Effector memory CD4-positive, alpha-beta T cell (primary cell): ENCODE measurements around the gene CSNK1D.

Source experiments
- DNase-seq, 3 donors: peaks; one replicate each; pipeline ENCODE4 v3.0.0-alpha.2; 2020
- H3K27ac ChIP-seq: 2 replicates; pipeline ENCODE4 v1.7.0; 2013; ENCODE audit warnings: mild to moderate bottlenecking, low read length, moderate library complexity; ENCODE audit not compliant: insufficient read depth, poor library complexity, severe bottlenecking
- H3K27me3 ChIP-seq: replicated peaks from 2 replicates; pipeline ENCODE4 v1.7.0; 2013; ENCODE audit warnings: mild to moderate bottlenecking, low read length; ENCODE audit not compliant: insufficient read depth, control insufficient read depth, poor library complexity, severe bottlenecking
- H3K36me3 ChIP-seq: 2 replicates; pipeline ENCODE4 v1.7.0; 2013; ENCODE audit warnings: mild to moderate bottlenecking, low read length, moderate library complexity; ENCODE audit not compliant: control insufficient read depth, insufficient read depth
- H3K4me1 ChIP-seq: 2 replicates; pipeline ENCODE4 v1.7.0; 2013; ENCODE audit warnings: low read length, mild to moderate bottlenecking; ENCODE audit not compliant: control insufficient read depth, insufficient read depth, poor library complexity, severe bottlenecking
- H3K4me3 ChIP-seq: 2 replicates; pipeline ENCODE4 v1.7.0; 2013; ENCODE audit warnings: low read length, low read depth, mild to moderate bottlenecking; ENCODE audit not compliant: insufficient read depth, poor library complexity, severe bottlenecking
- H3K9me3 ChIP-seq: 2 replicates; pipeline ENCODE4 v1.7.0; 2013; ENCODE audit warnings: mild to moderate bottlenecking, low read length, moderate library complexity; ENCODE audit not compliant: control insufficient read depth

The CSNK1D gene

DNA sequence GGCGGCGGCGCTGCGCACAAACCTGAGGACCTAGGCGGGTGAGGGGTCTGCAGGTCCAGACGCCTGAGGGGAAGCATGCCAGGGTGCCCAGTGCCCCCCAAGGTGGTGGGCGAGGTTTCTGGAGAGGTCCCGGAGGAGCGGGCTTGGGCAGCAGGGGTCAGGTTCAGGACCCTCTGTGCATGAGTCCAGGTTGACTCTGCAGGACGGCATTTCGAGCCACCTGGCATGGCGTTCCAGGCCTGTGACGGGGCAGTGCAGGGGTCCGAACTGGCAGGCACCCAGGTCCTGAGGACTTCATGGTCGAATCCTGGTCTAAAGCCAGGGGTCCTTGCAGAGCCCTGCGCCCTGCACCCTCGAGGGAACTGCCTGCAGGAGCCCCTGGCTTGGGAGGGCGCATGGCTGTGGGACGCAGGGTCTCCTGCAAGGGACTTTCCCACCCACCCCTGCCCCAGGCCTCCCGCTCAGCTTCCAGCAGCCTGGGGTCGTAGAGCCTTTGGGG lies 41.1 kb downstream of the CSNK1D start:
- Histone ChIP-seq H3K36me3 (no peaks in the 10 kb centered on the region), H3K4me1 (peaks cover 48% of the 10 kb centered on the region), H3K9me3 (no peaks in the 10 kb centered on the region), H3K4me3 (no peak overlapping the region), H3K27ac (peak overlapping the region; percentile 45), H3K27me3 (no peaks in the 10 kb centered on the region)
- DNase-seq: no peak

DNA sequence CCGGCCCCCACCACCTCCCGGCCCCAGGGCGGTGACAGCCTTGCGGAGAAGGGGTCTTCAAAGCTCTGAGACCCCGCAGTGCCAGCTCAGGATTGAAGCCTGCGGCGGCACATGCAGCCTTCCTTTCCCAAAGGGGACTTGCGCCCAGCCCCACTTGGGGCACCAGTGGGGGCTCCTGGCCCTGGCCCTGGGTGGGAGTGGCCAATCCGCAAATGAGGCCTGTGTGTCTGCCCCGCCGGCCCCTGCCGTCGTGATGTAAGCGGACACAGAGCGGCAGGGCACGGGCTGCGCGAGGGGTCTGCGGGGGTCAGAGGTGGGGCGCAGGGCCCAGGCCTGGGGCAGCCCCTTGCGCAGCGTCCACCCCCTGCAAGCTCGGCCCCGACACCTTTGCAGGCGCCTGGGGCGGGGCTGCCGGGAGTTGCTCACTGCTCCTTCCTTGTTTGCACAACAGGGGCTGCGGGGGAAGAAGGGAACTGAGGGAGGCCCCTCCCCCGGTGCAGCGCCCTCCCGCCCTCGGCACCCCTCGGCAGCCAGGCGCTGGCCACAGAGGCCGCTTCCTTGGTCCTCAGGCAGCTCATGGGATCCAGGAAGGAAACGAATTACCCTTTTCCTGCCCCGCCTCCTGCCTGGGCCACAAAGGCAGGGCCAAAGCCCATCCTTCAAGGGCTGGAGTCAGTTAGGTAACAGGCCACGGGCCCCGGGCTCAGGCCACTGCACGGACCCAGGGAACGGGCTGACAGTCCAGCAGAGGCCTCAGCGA lies 41.8 kb downstream of the CSNK1D start:
- no peaks in the 10 kb centered on the region for H3K27me3 ChIP-seq
- H3K36me3 ChIP-seq: no peaks in the 10 kb centered on the region
- DNase-seq: no peak
- peaks cover 47% of the 10 kb centered on the region for H3K4me1 ChIP-seq
- H3K9me3 ChIP-seq: no peaks in the 10 kb centered on the region
- peak overlapping the region; percentile 45 for H3K27ac ChIP-seq
- peak overlapping the region; percentile 55 for H3K4me3 ChIP-seq

DNA sequence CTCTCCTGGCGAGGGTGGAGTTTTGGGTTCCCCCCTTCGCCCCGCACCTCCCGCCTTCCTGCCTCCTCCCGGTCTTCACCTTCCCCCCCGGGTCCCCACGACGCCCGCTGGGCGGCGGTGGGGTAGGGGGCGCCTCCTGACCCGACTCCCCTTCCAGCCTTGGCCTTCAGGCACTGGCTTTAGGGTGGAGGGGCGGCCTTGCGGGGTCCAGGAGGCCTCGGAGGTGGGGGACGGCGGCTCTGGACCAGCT lies 42.3 kb downstream of the CSNK1D start:
- Histone ChIP-seq H3K4me3 (peak overlapping the region; percentile 55), H3K27ac (peak overlapping the region; percentile 45)

DNA sequence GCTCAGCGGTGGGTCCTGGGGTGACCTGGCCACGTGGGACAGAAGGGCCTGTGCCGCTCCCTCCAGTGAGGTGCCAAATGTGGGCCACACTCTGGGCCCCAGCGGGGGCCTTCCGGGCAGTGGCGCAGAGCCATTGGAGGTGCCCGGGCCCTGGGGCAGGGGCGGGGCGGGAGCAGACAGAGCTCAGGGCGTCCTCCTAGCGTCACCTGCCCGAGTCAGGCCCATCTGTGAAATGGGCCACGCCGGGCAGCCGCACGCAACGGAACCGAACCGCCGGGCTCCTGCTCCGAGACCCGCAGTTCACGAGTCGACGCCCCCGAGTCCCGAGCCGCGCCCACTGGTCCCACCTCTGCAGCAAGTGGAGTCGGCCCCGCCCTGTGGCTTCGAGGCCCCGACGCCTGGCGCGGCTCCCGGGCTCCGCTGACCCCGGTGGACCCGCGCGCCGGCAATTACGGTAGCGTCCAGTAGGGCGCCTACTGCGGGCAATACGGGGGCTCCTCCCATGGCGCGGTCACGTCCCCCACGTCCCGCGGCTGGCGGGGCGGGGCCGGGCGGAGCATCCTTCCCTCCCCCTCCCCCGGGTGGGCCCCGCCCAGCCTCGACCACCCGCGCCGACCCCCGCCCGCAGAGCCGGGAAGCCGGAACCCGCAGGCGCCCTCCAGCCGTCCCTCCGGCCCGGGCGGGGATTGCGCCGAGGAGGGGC lies 42.7 kb downstream of the CSNK1D start:
- H3K27me3 ChIP-seq: no peaks in the 10 kb centered on the region
- H3K4me1 ChIP-seq: peaks cover 37% of the 10 kb centered on the region
- peak overlapping the region; percentile 45 for H3K27ac ChIP-seq
- peak overlapping the region; percentile 55 for H3K4me3 ChIP-seq
- H3K36me3 ChIP-seq: no peaks in the 10 kb centered on the region
- DNase-seq: peak; percentile 32 to 60 (median 50)
- no peaks in the 10 kb centered on the region for H3K9me3 ChIP-seq

More for the DNA sequence above, 42.3 kb downstream of the CSNK1D start:
- peaks cover 42% of the 10 kb centered on the region for H3K4me1 ChIP-seq
- H3K36me3 ChIP-seq: no peaks in the 10 kb centered on the region
- no peak for DNase-seq
- no peaks in the 10 kb centered on the region for H3K9me3 ChIP-seq
- H3K27me3 ChIP-seq: no peaks in the 10 kb centered on the region

DNA sequence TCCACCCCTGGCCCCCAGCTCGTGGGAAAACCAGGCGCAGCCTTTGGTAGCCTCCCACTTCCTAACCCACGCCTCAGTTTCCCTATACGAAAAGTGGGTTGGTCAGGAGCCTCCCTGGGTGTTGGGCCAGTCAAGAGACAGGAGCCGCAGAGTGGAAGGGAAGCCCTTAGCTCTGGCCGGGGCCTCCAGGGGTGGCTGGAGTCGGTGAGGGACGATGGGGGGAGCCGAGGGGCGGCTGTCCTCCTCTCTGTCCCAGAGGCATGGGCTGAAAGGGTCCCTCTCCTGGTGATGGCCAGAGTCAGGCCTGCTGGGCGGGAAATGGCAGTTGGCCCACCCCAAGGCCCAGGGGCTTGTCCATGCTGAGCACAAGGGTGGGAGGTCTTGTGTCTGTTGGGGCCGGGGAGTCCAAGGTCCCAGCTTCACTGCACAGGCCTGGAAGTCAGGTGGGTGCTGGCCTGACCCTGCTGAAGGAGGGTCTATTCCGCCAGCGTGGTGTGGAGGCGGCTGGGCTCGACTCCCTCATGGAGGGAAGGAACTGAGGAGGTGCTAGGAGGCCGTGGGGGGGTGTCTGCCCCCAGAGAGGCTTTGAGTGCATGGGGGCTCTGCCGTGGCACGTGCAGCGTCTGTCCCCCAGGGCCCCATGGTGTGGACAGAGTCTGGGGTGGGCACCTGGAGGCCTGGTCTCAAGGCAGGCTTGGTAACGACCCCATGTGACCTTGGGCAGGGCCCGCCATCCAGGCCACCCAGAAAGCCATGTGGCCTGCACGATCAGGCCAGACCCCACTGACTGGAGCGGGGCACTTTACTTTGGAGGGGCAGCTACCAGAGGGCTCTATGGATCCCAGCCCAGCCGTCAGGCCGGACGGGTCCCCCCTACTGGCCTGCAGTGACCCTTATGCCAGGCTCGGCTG lies 43.5 kb downstream of the CSNK1D start:
- Histone ChIP-seq H3K9me3 (no peaks in the 10 kb centered on the region), H3K36me3 (no peaks in the 10 kb centered on the region), H3K27me3 (no peaks in the 10 kb centered on the region), H3K4me1 (peaks cover 36% of the 10 kb centered on the region), H3K4me3 (peak overlapping the region; percentile 55), H3K27ac (peak overlapping the region; percentile 53)
- no peak for DNase-seq

DNA sequence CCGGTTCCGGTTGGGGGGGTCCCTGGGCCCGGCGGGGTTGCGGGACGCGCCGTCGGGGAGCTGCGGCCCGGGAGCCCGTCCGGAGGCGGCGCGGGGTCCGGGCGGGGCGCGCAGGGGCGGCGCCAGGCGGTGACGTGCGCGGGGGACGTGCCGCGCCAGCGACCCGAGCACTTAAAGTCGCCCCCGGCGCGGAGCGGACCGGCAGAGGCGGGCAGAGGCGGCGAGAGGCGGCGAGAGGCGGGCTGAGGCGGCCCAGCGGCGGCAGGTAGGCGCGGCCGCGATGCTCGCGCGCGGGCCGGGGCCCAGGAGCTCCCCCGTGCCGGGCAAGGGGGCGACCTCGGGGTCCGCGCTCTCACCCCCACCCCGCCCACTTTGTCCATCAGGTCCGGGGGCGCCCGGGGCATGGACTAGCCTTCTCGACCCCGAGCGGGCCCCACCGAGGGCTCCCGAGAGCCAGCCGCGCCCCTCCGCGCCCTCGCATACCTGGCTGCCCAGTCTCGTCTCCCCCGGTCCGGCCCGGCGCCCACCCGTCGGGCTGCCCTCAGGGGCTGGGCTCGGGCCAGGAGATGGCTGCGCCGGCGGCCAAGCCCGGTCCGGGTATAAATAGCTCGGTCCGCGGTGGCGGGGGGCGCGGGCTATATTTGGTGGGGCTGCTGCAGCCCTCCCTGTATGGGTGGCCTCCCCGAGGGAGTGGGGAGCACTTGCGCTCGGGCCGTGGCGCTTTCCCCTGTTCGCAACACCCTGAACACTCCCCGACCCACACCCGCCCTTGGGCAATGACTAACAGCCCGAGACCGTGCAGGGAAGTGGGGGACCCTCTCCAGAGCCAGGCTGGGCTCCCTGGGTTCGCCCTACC lies 44.4 kb downstream of the CSNK1D start, which contains the start of gene SLC16A3:
SLC16A3 (plus strand) TSS at position 201 of the 856 bp plus-strand sequence. CDS start 6,967 bp downstream, outside the sequence.
- no peaks in the 10 kb centered on the region for H3K27me3 ChIP-seq
- no peaks in the 10 kb centered on the region for H3K9me3 ChIP-seq
- H3K4me1 ChIP-seq: peaks cover 36% of the 10 kb centered on the region
- H3K27ac ChIP-seq: peak within 1 kb of the TSS; percentile 83
- peak within 1 kb of the TSS; percentile 59 for H3K4me3 ChIP-seq
- DNase-seq: peak; percentile 43 to 64 (median 56)
- H3K36me3 ChIP-seq: no peaks in the 10 kb centered on the region

DNA sequence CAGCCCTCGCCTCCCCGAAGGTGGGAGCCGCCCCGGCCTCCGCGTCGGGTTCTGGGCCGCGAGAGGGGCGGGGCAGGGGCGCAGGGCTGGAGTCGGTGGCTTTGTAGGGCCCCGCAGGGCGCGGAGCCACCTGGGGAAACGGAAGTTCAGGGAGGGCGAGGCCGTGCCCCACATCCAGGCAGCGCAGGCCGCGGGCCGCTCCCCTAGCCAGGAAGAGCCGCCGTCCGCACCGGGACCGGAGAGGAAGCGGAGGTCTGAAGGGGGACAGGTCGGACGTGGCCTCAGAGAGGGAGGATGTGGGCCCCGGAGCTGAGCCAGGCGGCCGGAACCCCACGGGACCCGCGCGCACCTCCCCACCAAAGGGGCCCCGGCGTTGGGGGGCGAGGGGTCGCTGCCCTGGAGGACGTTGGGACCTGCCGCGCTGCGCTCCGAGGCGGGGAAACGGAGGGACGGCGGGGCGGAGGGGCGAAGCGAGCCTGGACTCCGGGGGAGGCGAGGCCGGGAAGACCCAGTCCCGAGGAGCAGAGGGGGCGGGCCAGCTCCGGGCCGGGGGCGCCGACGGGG lies 45.1 kb downstream of the CSNK1D start:
- peak in 2 of 3 donors; percentile 49 to 51 for DNase-seq
- H3K36me3 ChIP-seq: no peaks in the 10 kb centered on the region
- H3K9me3 ChIP-seq: no peaks in the 10 kb centered on the region
- H3K27me3 ChIP-seq: no peaks in the 10 kb centered on the region
- H3K27ac ChIP-seq: peak overlapping the region; percentile 83
- H3K4me3 ChIP-seq: peak overlapping the region; percentile 59
- H3K4me1 ChIP-seq: peaks cover 36% of the 10 kb centered on the region

DNA sequence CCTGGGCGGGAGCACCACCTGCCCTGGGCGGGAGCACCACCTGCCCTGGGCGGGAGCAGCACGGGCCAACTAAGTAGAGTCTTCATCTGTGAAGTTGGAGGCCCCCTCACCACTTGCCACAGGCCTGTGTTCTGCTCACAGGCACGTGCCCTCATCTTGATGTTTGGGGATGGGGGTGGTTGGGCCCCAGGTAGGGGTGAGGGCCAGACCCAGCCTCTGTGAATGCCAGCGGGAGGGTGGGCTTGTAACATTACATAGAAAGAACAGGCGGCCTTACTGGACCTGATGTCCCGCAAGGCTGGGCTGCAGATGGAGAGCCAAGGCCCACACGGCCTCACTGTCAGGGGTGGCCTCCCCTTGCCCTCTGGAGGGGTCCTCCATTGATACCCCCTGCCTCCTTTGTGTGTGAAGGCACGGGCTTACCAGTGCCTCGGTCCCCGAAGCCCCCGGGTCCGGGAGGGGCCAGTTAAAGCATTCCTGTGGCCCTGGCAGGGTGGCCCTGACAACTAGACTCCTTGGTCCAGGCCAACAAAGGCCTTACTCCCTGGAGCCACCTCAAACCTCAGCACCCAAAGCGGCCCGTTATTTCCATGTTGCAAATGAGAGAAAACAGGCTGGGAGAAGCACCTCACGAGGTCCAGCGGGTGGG lies 45.7 kb downstream of the CSNK1D start:
- peaks cover 36% of the 10 kb centered on the region for H3K4me1 ChIP-seq
- peak overlapping the region; percentile 83 for H3K27ac ChIP-seq
- no peaks in the 10 kb centered on the region for H3K27me3 ChIP-seq
- DNase-seq: no peak
- no peaks in the 10 kb centered on the region for H3K36me3 ChIP-seq
- H3K9me3 ChIP-seq: no peaks in the 10 kb centered on the region
- peak overlapping the region; percentile 59 for H3K4me3 ChIP-seq
